CD4-positive, alpha-beta T cell treated with Interleukin-17A for 4 hours (primary cell): Measurements from ENCODE around the gene KCNK10.

Experiments
- DNase-seq: peaks from one replicate; pipeline ENCODE4 v3.0.0-alpha.2; 2020; ENCODE audit warnings: mixed read lengths

The KCNK10 gene

DNA sequence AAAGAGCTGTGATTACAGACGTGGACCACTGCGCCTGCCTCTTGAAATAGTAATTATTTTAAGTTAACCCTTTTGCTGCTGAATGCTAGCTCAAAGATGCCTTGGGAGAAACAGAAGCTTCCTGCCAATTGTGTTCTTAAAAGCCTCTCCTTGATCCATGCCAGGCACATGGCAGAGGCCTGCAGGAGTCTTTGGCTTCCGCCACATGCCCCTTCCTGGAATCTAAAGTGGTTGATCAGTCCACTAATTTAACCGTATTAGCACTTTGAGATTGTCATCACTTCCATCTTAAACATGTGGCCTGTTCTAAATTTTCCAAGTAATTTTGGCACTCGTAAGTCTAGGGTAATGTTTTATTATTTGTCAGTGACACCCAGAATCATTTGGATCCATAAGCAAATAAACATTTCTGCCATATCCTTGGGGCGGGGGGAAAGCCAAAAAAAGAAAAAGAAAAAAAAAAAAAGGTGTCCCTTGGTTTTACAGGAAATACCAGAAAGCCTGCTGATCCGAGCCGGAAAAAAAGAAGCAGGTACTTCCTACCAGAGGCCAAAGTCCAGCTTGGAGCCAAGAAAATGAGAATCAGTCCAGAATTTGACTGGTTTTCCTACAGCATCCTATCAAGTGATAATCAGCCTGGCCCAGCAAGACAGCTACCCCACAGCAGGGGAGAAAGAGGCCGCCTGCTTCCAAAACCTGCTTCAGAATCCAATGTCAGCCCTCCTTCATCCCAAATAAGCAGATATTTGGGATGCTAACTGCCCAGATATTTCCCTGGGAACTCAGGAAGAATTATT, 104.8 kb downstream of the KCNK10 start:
- DNase-seq, result no peak

DNA sequence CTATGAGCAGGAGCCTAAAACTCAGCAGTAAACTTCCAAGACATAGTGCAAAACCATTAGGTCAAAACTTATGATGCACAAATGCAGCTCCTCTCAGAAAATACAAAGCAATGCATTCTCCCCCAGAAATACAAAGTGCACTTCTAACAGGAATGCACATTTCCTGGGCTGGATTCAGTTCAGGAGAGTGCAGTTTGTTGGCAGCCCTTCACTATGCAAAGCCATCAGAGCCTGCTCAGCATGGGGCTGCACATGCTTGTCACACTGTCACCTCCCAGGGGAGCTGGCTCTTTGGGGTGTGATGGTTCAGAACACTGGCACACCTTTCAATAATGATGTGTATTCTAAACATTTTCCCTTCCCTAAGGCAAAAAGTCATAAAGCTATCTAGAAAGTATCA, 110.4 kb downstream of the KCNK10 start:
- DNase-seq, result no peak

- DNase-seq, result no peak
Measured at GRCh38 chr14:88210426-88210825, 112.6 kb downstream of the KCNK10 start.

DNA sequence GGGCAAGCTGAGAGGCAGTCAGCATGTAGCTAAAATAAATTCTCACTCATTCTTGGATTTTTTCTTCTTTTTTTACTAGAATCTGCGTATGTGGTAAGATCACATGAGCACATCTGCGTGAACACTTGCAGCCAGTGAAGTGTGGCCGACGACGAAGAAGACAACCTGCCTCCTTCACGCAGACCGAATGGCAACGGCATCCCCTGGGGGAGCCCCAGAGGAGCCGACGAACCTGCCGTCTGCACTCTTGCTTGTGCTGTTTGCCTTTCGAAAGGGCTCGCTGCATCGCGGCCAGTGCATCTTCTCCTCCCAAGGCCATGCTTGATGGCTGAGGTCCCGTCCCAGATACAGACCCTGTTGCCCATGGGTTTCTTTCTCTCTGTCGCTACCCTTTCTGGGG, 113.8 kb downstream of the KCNK10 start:
- no peak for DNase-seq

DNA sequence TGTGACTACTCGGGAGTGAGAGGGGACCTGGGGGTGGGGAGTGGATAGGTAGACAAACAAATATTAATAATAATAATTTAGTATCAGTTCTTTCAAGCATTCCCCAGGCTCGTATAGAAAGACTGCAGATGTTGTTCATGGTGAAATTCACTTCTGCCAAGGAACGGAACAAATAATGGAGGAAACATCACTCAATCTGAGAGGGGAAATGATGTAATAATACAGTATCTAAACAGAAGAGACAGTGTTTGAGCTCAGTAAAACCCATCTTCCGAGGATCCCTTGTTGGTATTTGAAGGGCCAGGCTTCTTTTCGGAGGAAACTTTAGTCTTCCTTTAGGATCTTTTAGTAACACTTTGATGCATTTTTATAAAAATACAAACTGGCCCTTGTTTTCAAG, 114.2 kb downstream of the KCNK10 start:
- no peak for DNase-seq

DNA sequence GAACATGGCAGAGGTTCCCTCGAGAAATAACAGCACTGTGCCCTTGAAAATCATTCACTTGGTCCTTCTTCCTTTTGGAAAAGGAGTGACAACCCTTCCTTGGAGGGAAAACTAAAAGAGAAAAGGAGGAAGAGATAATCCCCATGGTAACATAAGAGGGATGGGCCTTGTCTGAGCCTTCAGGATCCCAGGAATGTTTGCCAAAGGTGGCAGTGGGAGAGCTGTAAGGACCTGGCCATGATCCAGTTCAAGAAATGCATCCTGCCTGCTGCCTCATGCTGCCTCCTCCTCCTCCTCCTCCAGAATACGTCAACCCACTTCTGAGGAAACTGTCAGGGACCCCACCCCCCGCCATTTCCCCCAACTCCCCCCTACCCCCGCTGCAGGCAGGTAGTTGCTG, 118.8 kb downstream of the KCNK10 start:
- no peak for DNase-seq

DNA sequence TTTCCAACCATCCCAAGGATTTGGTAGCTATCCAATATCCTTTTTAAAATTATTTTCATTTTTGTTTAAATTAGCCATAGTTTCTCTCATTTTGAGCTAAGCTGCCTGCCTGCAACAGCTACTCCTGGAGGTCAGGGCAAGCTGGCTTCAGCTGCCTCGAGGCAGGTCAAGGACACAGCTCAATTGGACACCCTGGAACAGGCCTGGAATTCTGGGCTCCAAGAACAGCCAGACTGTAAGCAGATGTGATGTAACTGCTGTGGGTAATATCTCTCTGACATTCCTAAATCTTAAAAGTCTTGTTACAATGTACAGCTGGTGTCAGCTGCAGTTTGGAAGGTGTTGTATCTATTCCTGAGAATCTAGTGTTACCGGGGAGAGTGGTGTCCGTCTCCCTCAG, 119.8 kb downstream of the KCNK10 start:
- no peak for DNase-seq

- DNase-seq, result no peak
Measured at GRCh38 chr14:88202286-88202685, 120.8 kb downstream of the KCNK10 start.

- no peak for DNase-seq
Measured at GRCh38 chr14:88201851-88202250, 121.2 kb downstream of the KCNK10 start.

DNA sequence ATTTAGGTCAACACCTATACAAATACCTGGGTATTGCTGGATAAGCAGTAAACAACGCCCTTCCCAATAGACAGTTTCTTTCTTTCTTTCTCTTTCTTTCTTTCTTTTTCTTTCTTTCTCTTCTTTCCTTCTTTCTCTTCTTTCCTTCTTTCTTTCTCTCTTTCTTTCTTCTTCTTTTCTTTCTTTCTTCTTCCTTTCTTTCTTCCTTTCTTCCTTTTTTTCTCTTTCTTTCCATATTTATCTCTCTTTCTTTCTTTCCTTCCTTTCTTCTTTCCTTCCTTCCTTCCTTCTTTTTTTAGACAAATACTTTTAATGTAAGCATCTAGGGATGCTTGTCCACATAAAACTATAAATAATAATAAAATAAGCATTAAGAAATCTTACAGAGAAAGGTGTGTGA, 123.2 kb downstream of the KCNK10 start:
- no peak for DNase-seq

DNA sequence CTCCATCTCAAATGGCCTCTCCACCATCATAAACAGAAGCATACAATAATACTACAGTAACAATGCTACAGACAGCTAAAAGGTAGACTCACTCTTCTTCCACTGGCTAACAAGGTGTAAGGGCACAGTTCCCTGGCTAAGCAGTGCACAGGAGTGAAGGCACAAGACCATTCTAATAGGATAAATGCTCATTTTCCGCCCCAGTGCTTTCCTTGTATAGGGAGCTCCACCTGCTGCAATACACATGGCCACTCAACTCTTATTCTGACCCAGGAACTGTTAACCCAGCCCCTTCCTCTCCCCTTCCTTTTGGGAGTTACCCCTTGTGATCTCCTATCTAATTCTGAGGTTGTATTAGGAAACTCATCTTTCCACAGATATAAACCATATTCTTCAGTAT, 124.6 kb downstream of the KCNK10 start:
- DNase-seq, result no peak

GRCh38 chr14:88196925-88197324, 126.1 kb downstream of the KCNK10 start:
- no peak for DNase-seq

DNA sequence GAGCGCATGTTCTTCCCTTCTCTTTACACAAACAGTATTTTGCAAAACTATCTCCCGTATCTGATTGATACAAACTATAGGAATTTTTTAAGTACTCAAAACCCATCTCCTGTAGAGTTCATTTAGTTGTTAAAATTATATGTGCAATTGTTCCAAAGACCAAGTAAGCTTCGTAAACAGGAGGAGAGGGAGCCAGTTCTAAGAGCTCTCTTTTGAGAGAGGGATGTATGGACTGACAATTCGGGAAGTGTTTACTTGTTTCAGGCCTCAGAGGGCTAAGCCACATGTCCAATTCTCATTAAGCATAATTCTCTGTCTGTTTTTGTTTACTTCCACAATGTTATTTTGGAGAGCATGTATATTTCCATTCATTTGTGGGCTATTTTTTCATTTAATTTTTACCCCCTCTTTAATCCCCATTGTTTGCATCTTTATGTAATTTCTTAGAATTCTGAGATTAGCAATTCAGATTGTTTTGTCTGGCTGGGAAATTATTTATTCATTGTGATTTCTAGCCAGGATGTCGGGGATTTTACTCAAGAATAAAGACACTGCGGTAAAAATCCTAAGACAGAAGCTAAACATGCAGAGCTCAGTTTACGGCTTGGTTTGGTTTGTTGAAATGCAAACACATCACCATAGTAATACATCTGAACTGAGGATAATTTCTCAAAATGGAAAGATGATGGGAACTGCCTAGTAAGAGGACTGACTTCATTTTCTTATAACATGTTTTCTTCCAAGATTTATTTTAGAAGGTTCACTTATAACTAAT, 126.8 kb downstream of the KCNK10 start:
- DNase-seq, result no peak

GRCh38 chr14:88195676-88196075, 127.4 kb downstream of the KCNK10 start:
- no peak for DNase-seq

- no peak for DNase-seq
Measured at GRCh38 chr14:88194531-88194930, 128.5 kb downstream of the KCNK10 start.

- DNase-seq, result no peak
Measured at GRCh38 chr14:88191605-88192004, 131.5 kb downstream of the KCNK10 start.

GRCh38 chr14:88189417-88190191, 133.5 kb downstream of the KCNK10 start:
- DNase-seq, result peak; percentile 53

- no peak for DNase-seq
Measured at GRCh38 chr14:88188745-88189416, 134.2 kb downstream of the KCNK10 start.

GRCh38 chr14:88185843-88186242, 137.2 kb downstream of the KCNK10 start:
- DNase-seq, result no peak

GRCh38 chr14:88184956-88185355, 138.1 kb downstream of the KCNK10 start:
- DNase-seq, result no peak

- DNase-seq, result no peak
Measured at GRCh38 chr14:88181072-88181471, 142.0 kb downstream of the KCNK10 start.

DNA sequence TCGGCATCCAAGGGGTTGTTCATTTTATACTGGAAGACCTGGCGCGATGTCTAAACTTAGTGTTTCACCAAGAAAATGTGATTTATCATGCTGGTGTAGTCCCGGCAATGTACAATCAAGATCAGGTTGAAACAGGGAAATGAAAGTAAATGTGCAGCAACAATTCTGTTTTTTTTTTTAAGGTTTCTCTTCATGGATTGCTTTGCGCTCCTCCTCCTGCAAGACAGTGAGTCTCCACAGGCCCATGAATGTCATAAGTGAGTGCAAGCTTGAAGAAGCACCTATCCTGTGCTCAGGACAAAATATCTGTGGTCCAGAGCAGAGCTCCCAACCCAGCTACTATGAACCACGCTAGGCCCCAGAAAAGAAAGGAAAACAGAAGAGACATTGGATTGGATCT, 143.4 kb downstream of the KCNK10 start:
- no peak for DNase-seq

- DNase-seq, result no peak
Measured at GRCh38 chr14:88170333-88170732, 152.7 kb downstream of the KCNK10 start.
